ENCODE measurements around the gene XPOT.

Gene XPOT

DNA sequence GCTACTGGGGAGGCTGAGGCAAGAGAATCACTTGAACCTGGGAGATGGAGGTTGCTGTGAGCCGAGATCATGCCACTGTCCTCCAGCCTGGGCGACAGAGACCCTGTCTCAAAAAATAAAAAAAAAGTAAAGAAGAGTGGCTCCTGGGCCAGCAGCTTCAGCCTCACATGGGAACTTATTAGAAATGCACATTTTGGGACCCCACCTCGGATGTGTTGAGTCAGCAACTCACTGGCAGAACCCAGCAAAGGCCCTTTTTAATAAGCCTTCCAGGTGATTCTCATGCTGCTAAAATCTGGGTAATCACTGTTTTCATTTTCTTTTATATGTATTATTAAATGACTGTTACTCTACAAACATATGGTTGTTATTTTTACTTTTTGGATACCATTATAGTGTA lies 89.3 kb downstream of the XPOT start:
- H3K4me3 ChIP-seq (replicated peaks; ENCODE audit: low read depth, low read length) = no peak overlapping the region
- no peak for DNase-seq (ENCODE audit: extremely low read depth, low read depth)
- TF ChIP-seq, protein P1, sequence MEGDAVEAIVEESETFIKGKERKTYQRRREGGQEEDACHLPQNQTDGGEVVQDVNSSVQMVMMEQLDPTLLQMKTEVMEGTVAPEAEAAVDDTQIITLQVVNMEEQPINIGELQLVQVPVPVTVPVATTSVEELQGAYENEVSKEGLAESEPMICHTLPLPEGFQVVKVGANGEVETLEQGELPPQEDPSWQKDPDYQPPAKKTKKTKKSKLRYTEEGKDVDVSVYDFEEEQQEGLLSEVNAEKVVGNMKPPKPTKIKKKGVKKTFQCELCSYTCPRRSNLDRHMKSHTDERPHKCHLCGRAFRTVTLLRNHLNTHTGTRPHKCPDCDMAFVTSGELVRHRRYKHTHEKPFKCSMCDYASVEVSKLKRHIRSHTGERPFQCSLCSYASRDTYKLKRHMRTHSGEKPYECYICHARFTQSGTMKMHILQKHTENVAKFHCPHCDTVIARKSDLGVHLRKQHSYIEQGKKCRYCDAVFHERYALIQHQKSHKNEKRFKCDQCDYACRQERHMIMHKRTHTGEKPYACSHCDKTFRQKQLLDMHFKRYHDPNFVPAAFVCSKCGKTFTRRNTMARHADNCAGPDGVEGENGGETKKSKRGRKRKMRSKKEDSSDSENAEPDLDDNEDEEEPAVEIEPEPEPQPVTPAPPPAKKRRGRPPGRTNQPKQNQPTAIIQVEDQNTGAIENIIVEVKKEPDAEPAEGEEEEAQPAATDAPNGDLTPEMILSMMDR (IDR thresholded peaks at IDR 0.05; ENCODE audit: low read depth, low read length, missing control alignments) = no peak

DNA sequence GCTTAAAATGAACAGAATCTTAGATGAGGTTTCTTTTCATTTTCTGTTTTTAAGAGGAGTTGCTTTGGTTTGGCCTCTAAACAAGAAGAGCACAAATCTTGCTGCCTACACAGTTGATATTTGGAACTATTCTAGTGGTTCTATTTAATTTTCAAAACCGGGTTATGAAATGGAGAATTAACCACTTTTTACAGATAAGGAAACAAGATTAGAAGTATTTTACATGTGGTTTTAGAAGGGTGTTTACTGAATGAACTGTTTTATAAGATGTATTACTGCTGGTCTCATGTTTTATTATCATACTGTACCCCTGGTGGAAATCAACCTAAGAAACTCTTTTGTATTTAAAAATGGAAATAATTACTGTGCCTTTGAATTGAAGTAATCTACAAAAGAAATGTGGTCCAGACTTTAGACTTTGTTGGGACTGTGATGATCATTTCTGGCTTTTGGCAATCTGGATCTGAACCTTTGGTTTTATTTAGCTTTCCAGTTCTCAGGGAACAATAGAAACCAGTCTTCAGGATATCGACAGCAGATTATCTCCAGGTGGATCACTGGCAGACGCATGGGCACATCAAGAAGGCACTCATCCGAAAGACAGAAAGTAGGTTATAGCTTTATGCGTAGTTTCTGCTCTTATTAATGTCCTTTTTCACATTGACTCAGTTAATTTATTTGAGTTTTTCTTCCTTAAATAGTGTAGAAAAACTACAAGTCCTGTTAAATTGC lies 91.0 kb downstream of the XPOT start:
- no peak overlapping the region for H3K4me3 ChIP-seq (replicated peaks; ENCODE audit: low read depth, low read length)
- TF ChIP-seq, protein P1 (IDR thresholded peaks at IDR 0.05; ENCODE audit: low read depth, low read length, missing control alignments) = no peak
- DNase-seq (ENCODE audit: extremely low read depth, low read depth) = no peak

DNA sequence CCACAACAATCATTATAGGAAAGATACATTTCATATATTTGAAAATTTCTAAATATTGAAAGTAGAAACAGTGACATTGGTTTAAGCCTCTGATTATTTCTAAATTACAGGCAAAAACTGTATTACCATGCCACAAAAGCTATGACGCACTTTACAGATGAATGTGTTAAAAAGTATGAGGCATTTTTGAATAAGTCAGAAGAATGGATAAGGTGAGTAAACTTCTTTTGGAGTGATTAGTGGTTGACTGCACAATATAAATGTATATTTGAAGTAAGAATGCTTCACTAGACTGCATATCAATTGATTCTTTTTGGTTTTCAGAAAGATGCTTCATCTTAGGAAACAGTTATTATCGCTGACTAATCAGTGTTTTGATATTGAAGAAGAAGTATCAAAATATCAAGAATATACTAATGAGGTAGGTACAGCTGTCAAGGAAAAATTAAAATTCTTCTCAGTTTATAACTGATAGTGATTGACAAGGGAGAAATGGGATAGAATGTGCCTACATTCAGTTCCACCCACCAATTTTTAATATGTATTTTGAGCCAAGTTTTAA lies 92.7 kb downstream of the XPOT start:
- no peak overlapping the region for H3K4me3 ChIP-seq (replicated peaks; ENCODE audit: low read depth, low read length)
- TF ChIP-seq, protein P1 (IDR thresholded peaks at IDR 0.05; ENCODE audit: low read depth, low read length, missing control alignments) = no peak
- DNase-seq (ENCODE audit: extremely low read depth, low read depth) = no peak

DNA sequence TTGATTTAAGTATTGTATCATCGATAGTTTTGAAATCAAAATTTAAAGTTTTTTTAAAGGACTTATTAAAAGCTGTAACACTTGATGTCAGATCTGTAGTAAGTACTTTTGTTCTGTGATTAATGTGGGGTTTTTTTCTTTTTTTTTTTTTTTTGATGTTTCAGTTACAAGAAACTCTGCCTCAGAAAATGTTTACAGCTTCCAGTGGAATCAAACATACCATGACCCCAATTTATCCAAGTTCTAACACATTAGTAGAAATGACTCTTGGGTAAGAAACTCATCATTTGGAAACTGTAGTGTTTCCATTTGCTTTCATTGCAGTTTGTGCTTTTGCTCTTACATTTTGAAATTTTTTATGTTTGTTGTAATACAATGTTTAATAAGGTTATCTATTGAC lies 93.3 kb downstream of the XPOT start:
- H3K4me3 ChIP-seq (replicated peaks; ENCODE audit: low read depth, low read length) = no peak overlapping the region
- DNase-seq (ENCODE audit: extremely low read depth, low read depth) = no peak
- TF ChIP-seq, protein P1 (IDR thresholded peaks at IDR 0.05; ENCODE audit: low read depth, low read length, missing control alignments) = no peak

DNA sequence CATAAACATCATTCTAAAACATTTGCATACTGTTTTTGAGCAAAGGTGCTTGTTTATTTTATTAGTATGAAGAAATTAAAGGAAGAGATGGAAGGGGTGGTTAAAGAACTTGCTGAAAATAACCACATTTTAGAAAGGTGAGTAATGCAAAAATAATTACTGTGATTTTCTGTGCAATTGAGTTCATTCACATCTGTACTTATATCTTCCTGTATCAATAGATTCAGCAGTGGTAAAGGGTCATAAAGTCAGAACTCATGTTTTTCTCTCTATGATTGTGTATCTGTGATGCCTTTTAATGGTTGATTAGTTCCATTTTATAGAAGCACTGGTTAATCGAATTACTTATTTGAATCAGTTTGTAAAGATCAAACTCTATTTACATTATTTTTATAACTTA lies 93.7 kb downstream of the XPOT start:
- TF ChIP-seq, protein P1 (IDR thresholded peaks at IDR 0.05; ENCODE audit: low read depth, low read length, missing control alignments) = no peak
- no peak overlapping the region for H3K4me3 ChIP-seq (replicated peaks; ENCODE audit: low read depth, low read length)
- DNase-seq (ENCODE audit: extremely low read depth, low read depth) = no peak

DNA sequence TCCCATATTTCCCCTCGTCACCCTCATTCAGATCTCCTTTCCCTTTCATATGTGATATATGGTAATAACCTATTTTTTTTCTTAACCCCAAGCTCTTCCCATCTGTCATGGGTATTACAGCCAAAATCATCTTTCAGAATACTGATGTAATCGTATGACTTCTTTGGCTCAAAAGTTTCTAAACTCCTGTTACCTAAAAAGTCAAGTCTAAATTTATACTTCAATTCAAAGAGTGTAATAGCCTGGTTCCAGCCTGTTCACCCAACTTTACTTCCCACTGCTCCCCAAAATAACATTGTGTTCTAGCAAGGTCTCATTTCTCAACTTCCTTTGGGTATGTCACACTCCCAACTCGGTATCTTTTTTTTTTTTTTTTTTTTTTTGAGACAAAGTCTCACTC lies 96.2 kb downstream of the XPOT start:
- no peak overlapping the region for H3K4me3 ChIP-seq (replicated peaks; ENCODE audit: low read depth, low read length)
- TF ChIP-seq, protein P1 (IDR thresholded peaks at IDR 0.05; ENCODE audit: low read depth, low read length, missing control alignments) = no peak
- DNase-seq (ENCODE audit: extremely low read depth, low read depth) = no peak

All from HFF-Myc (cell line).